Prostate gland (tissue), 2 donors: Measurements from ENCODE around the gene C11orf97.

Experiments
- POLR2A ChIP-seq: fragments of 450-650 bp; IDR thresholded peaks from one replicate; pipeline ENCODE4 v1.6.1; 2016; ENCODE audit warnings: antibody characterized with exemption, mild to moderate bottlenecking
- POLR2AphosphoS5 ChIP-seq: sonication (generic); formaldehyde crosslinking; IDR thresholded peaks from one replicate; pipeline ENCODE4 v1.6.1; 2017; ENCODE audit warnings: antibody characterized with exemption
- TF ChIP-seq, protein P1 (sequence below), 4 experiments: fragments of 200-600 bp in 2 of 4; fragments of 450-650 bp in 2 of 4; sonication (generic) in 2 of 4; IDR thresholded peaks; 1 replicate in 3 of 4; 2 replicates in 1 of 4; pipeline ENCODE4 v1.5.1; 2016 to 2019; ENCODE audit warnings: antibody characterized with exemption in 4 of 4, mild to moderate bottlenecking in 2 of 4, moderate library complexity in 2 of 4

DNA sequence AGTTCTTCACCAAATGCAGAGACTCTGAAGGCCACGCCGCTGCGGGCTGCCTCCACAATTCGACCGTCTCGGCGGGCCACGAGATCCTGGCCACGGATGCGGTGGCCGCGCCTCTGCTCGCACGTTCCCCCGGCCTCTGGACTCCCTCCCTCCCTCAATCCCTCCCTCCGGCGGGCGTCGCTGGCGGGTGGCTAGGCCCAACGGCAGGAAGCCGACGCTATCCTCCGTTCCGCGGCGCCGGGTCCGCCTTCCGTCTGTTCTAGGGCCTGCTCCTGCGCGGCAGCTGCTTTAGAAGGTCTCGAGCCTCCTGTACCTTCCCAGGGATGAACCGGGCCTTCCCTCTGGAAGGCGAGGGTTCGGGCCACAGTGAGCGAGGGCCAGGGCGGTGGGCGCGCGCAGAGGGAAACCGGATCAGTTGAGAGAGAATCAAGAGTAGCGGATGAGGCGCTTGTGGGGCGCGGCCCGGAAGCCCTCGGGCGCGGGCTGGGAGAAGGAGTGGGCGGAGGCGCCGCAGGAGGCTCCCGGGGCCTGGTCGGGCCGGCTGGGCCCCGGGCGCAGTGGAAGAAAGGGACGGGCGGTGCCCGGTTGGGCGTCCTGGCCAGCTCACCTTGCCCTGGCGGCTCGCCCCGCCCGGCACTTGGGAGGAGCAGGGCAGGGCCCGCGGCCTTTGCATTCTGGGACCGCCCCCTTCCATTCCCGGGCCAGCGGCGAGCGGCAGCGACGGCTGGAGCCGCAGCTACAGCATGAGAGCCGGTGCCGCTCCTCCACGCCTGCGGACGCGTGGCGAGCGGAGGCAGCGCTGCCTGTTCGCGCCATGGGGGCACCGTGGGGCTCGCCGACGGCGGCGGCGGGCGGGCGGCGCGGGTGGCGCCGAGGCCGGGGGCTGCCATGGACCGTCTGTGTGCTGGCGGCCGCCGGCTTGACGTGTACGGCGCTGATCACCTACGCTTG is 31.7 kb downstream of the C11orf97 start, which contains the start of gene FUT4:
- TF ChIP-seq, protein P1, sequence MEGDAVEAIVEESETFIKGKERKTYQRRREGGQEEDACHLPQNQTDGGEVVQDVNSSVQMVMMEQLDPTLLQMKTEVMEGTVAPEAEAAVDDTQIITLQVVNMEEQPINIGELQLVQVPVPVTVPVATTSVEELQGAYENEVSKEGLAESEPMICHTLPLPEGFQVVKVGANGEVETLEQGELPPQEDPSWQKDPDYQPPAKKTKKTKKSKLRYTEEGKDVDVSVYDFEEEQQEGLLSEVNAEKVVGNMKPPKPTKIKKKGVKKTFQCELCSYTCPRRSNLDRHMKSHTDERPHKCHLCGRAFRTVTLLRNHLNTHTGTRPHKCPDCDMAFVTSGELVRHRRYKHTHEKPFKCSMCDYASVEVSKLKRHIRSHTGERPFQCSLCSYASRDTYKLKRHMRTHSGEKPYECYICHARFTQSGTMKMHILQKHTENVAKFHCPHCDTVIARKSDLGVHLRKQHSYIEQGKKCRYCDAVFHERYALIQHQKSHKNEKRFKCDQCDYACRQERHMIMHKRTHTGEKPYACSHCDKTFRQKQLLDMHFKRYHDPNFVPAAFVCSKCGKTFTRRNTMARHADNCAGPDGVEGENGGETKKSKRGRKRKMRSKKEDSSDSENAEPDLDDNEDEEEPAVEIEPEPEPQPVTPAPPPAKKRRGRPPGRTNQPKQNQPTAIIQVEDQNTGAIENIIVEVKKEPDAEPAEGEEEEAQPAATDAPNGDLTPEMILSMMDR (IDR thresholded peaks at IDR 0.05): peak in 1 of 4 experiments; percentile 12
- peak; percentile 40 for TF ChIP-seq POLR2A
- TF ChIP-seq POLR2AphosphoS5: peak; percentile 45
